ENCODE measurements around the gene SNX2.

DNA sequence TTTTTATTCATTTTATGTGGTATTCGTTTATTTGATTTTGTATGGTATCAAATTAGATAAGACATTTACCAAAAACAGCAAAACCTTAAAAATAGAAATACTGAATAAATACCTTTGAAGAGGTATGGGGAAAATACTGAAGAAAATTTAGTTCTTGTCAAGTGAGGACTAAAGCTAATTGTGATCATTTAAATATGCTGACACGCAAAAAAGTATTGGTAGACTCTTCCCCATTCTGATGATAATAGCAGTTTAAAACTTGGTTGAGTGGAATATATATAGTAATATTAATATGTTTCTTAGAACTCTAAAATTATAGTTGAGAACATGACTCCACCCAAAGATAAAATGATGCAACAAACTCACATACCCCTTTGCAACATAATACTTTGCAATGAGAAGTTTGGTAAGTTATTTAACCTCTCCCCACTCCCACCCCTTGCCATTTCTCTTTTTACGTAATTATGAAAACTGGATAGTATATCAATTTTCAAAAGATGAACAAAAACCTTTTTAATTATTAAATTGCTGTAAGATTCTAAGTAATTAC lies 40.4 kb downstream of the SNX2 start:
- TF ChIP-seq, protein P1, sequence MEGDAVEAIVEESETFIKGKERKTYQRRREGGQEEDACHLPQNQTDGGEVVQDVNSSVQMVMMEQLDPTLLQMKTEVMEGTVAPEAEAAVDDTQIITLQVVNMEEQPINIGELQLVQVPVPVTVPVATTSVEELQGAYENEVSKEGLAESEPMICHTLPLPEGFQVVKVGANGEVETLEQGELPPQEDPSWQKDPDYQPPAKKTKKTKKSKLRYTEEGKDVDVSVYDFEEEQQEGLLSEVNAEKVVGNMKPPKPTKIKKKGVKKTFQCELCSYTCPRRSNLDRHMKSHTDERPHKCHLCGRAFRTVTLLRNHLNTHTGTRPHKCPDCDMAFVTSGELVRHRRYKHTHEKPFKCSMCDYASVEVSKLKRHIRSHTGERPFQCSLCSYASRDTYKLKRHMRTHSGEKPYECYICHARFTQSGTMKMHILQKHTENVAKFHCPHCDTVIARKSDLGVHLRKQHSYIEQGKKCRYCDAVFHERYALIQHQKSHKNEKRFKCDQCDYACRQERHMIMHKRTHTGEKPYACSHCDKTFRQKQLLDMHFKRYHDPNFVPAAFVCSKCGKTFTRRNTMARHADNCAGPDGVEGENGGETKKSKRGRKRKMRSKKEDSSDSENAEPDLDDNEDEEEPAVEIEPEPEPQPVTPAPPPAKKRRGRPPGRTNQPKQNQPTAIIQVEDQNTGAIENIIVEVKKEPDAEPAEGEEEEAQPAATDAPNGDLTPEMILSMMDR (IDR thresholded peaks at IDR 0.05), result no peak
- TF ChIP-seq POLR2A (IDR thresholded peaks at IDR 0.05), result no peak
